Smooth muscle cell (in vitro differentiated cells): ENCODE measurements around the gene STXBP1. TPM values are rescaled to one million over a fixed set of nuclear protein-coding genes. Genes with fewer than 3 reads are reported as not detected.

ENCODE experiments used
- DNase-seq: peaks from one replicate; lab custom pipeline; 2025; ENCODE audit not compliant: unreplicated experiment; lab: John Stamatoyannopoulos, UW
- H2AFZ ChIP-seq: fragments of 200-600 bp; sonication (generic); 2 replicates; pipeline ENCODE4 v1.6.0; 2016; ENCODE audit warnings: antibody characterized with exemption, low read depth, mild to moderate bottlenecking
- H3F3A ChIP-seq: fragments of 200-600 bp; sonication (generic); 2 replicates; pipeline ENCODE4 v1.6.0; 2017; ENCODE audit warnings: antibody characterized with exemption, low read depth
- H3K27ac ChIP-seq: fragments of 200-600 bp; sonication (generic); 2 replicates; pipeline ENCODE4 v1.5.1; 2016; ENCODE audit warnings: low read depth, mild to moderate bottlenecking
- H3K27me3 ChIP-seq: fragments of 200-600 bp; sonication (generic); 2 replicates; pipeline ENCODE4 v1.6.1; 2016; ENCODE audit warnings: low read depth, mild to moderate bottlenecking
- H3K36me3 ChIP-seq: fragments of 200-600 bp; sonication (generic); 2 replicates; pipeline ENCODE4 v1.5.1; 2016; ENCODE audit warnings: low read depth
- H3K4me1 ChIP-seq: fragments of 200-600 bp; sonication (generic); 2 replicates; pipeline ENCODE4 v1.5.1; 2016; ENCODE audit warnings: low read depth
- H3K4me2 ChIP-seq: fragments of 200-600 bp; sonication (generic); 2 replicates; pipeline ENCODE4 v1.6.0; 2016; ENCODE audit warnings: mild to moderate bottlenecking
- H3K4me3 ChIP-seq: fragments of 200-600 bp; sonication (generic); 2 replicates; pipeline ENCODE4 v1.5.1; 2016; ENCODE audit warnings: mild to moderate bottlenecking
- H3K79me2 ChIP-seq: fragments of 200-600 bp; sonication (generic); 2 replicates; pipeline ENCODE4 v1.6.0; 2016; ENCODE audit warnings: low read depth, mild to moderate bottlenecking
- H3K9ac ChIP-seq: fragments of 200-600 bp; sonication (generic); 2 replicates; pipeline ENCODE4 v1.6.0; 2016; ENCODE audit warnings: low read depth
- H3K9me3 ChIP-seq: fragments of 200-600 bp; sonication (generic); replicated peaks from 2 replicates; pipeline ENCODE4 v1.5.1; 2016; ENCODE audit warnings: low read depth
- H4K20me1 ChIP-seq: fragments of 200-600 bp; sonication (generic); 2 replicates; pipeline ENCODE4 v1.6.0; 2016; ENCODE audit warnings: low read depth
- CTCF ChIP-seq: fragments of 200-600 bp; sonication (generic); IDR thresholded peaks from 2 replicates; pipeline ENCODE4 v1.5.1; 2017; ENCODE audit warnings: borderline replicate concordance, mild to moderate bottlenecking, antibody characterized with exemption; ENCODE audit not compliant: insufficient read depth, poor library complexity, severe bottlenecking
- WGBS: methylation state at CpG from one replicate; pipeline ENCODE4 v1.1.7; 2016; ENCODE audit warnings: low lambda C conversion rate; 5-methylcytosine and 5-hydroxymethylcytosine counted together
- polyA plus RNA-seq: library from polyadenylated mRNA; unstranded; fragments of >200 nt; fragmentation: Nextera tagmentation; extraction: Ambion mirVana; gene quantifications from 2 replicates; pipeline ENCODE4 v1.2.1, GENCODE V29; 2016
- total RNA-seq: library from RNA; depleted of rRNA; stranded (reverse); fragments of >200 nt; gene quantifications from 2 replicates; pipeline ENCODE4 v1.2.3, GENCODE V29; 2014

Gene STXBP1
- total and polyA plus RNA-seq, 2 experiments from 2014 or later: 22.4 to 22.8 TPM

GRCh38 chr9:127667906-127668305 is 55.8 kb downstream of the STXBP1 start:
- Histone ChIP-seq H3K27ac (no peak overlapping the region), H3K4me3 (no peak overlapping the region), H2AFZ (no peak overlapping the region), H3K4me2 (no peak overlapping the region), H3K9me3 (no peaks in the 10 kb centered on the region), H3K9ac (no peak overlapping the region), H3K27me3 (no peaks in the 10 kb centered on the region), H4K20me1 (no peaks in the 10 kb centered on the region), H3K36me3 (no peaks in the 10 kb centered on the region), H3F3A (no peaks in the 10 kb centered on the region), H3K4me1 (no peaks in the 10 kb centered on the region), H3K79me2 (no peaks in the 10 kb centered on the region)
- 96% methylated on average over 18 of the region's 18 CpGs for WGBS
- TF ChIP-seq CTCF: no peak
- no peak for DNase-seq

- no peak overlapping the region for H3K4me3 ChIP-seq
- 95% methylated on average over 7 of the region's 7 CpGs for WGBS
- H3K9ac ChIP-seq: no peak overlapping the region
- H3K4me2 ChIP-seq: no peak overlapping the region
- no peaks in the 10 kb centered on the region for H3K79me2 ChIP-seq
- H2AFZ ChIP-seq: no peak overlapping the region
- H3K9me3 ChIP-seq: no peaks in the 10 kb centered on the region
- no peak for TF ChIP-seq CTCF
- no peaks in the 10 kb centered on the region for H3F3A ChIP-seq
- H3K27ac ChIP-seq: no peak overlapping the region
- no peaks in the 10 kb centered on the region for H4K20me1 ChIP-seq
- H3K4me1 ChIP-seq: no peaks in the 10 kb centered on the region
- no peaks in the 10 kb centered on the region for H3K27me3 ChIP-seq
- no peaks in the 10 kb centered on the region for H3K36me3 ChIP-seq
- DNase-seq: no peak
Measured at GRCh38 chr9:127673234-127673633, 61.2 kb downstream of the STXBP1 start.

- no peak for TF ChIP-seq CTCF
Measured at GRCh38 chr9:127676638-127677037, 64.6 kb downstream of the STXBP1 start.

GRCh38 chr9:127679506-127679905 is 67.4 kb downstream of the STXBP1 start:
- no peak overlapping the region for H3K4me2 ChIP-seq
- H3K27ac ChIP-seq: no peak overlapping the region
- H3K4me1 ChIP-seq: no peaks in the 10 kb centered on the region
- no peaks in the 10 kb centered on the region for H3K27me3 ChIP-seq
- H4K20me1 ChIP-seq: no peaks in the 10 kb centered on the region
- no peak overlapping the region for H2AFZ ChIP-seq
- no peak for TF ChIP-seq CTCF
- H3K9me3 ChIP-seq: no peaks in the 10 kb centered on the region
- no peaks in the 10 kb centered on the region for H3K79me2 ChIP-seq
- no peak overlapping the region for H3K4me3 ChIP-seq
- H3K9ac ChIP-seq: no peak overlapping the region
- WGBS: 85% methylated on average over 2 of the region's 2 CpGs
- H3F3A ChIP-seq: no peaks in the 10 kb centered on the region
- DNase-seq: no peak
- H3K36me3 ChIP-seq: no peaks in the 10 kb centered on the region

More at GRCh38 chr9:127676638-127677037, 64.6 kb downstream of the STXBP1 start:
- no peak overlapping the region for H3K9ac ChIP-seq
- no peak overlapping the region for H2AFZ ChIP-seq
- H3K27ac ChIP-seq: no peak overlapping the region
- H3K4me1 ChIP-seq: no peaks in the 10 kb centered on the region
- H3K4me2 ChIP-seq: no peak overlapping the region
- H3K36me3 ChIP-seq: no peaks in the 10 kb centered on the region
- no peaks in the 10 kb centered on the region for H3K79me2 ChIP-seq
- WGBS: 93% methylated on average over 12 of the region's 12 CpGs
- no peaks in the 10 kb centered on the region for H3K9me3 ChIP-seq
- H4K20me1 ChIP-seq: no peaks in the 10 kb centered on the region
- H3F3A ChIP-seq: no peaks in the 10 kb centered on the region
- no peak overlapping the region for H3K4me3 ChIP-seq
- H3K27me3 ChIP-seq: no peaks in the 10 kb centered on the region
- DNase-seq: no peak
